ENCODE data around the gene WDR43. TPM values are rescaled to one million over a fixed set of nuclear protein-coding genes. Genes with fewer than 3 reads are reported as not detected.

WDR43 gene
- total and polyA plus RNA-seq, 2 donors from 2014 or later, result 9.6 to 40.5 TPM

- Histone ChIP-seq H3K36me3 (ENCODE audit: control insufficient read depth in 2 of 3, insufficient read depth in 3 of 3, low read length in 3 of 3) (peaks cover 3 to 7% (median 6%) of the 10 kb centered on the region in 3 donors), H3K9me3 (ENCODE audit: control insufficient read depth in 2 of 3, insufficient read depth in 1 of 3, low read length in 3 of 3) (peaks cover 0 to 2% (median 0%) of the 10 kb centered on the region in 3 donors), H3K27me3 (ENCODE audit: control insufficient read depth, insufficient read depth, low read length) (no peaks in the 10 kb centered on the region), H3K4me1 (ENCODE audit: control insufficient read depth in 2 of 3, insufficient read depth in 2 of 3, low read depth in 1 of 3, low read length in 3 of 3) (no peaks in the 10 kb centered on the region), H3K9ac (ENCODE audit: low read length in 3 of 3) (no peak overlapping the region), H3K4me3 (ENCODE audit: low read length in 3 of 3) (no peak overlapping the region), H3K27ac (ENCODE audit: low read depth in 2 of 2, low read length in 2 of 2) (no peak overlapping the region)
- DNase-seq, result peak in 1 of 5 donors; percentile 15
- intact Hi-C loops (cut with DNase I), result no loop called here
- FAIRE-seq, result no peak
- TF ChIP-seq CTCF (IDR thresholded peaks at IDR 0.05; ENCODE audit: borderline replicate concordance, extremely low read depth, insufficient read depth), result no peak
Observed at GRCh38 chr2:28952836-28953211, 58.4 kb downstream of the WDR43 start.

GRCh38 chr2:28955467-28955866, 61.0 kb downstream of the WDR43 start:
- peak in 3 of 5 donors; percentile 20 to 52 (median 42) for DNase-seq
- Histone ChIP-seq H3K4me1 (ENCODE audit: control insufficient read depth in 2 of 3, insufficient read depth in 2 of 3, low read depth in 1 of 3, low read length in 3 of 3) (peaks cover 0 to 3% (median 0%) of the 10 kb centered on the region in 3 donors), H3K27ac (ENCODE audit: low read depth in 2 of 2, low read length in 2 of 2) (no peak overlapping the region), H3K27me3 (ENCODE audit: control insufficient read depth, insufficient read depth, low read length) (no peaks in the 10 kb centered on the region), H3K4me3 (ENCODE audit: low read length in 3 of 3) (no peak overlapping the region), H3K9me3 (ENCODE audit: control insufficient read depth in 2 of 3, insufficient read depth in 1 of 3, low read length in 3 of 3) (no peaks in the 10 kb centered on the region), H3K9ac (ENCODE audit: low read length in 3 of 3) (no peak overlapping the region), H3K36me3 (ENCODE audit: control insufficient read depth in 2 of 3, insufficient read depth in 3 of 3, low read length in 3 of 3) (no peaks in the 10 kb centered on the region)
- no peak for FAIRE-seq
- intact Hi-C loops (cut with DNase I), result loop anchor here (5.0 kb wide), 1 partner anchor 242 kb away; no protein-coding TSS in a partner anchor
- no peak for TF ChIP-seq CTCF (IDR thresholded peaks at IDR 0.05; ENCODE audit: borderline replicate concordance, extremely low read depth, insufficient read depth)

GRCh38 chr2:28956415-28956826, 62.0 kb downstream of the WDR43 start:
- intact Hi-C loops (cut with DNase I), result loop anchor here (5.0 kb wide), 1 partner anchor 241 kb away; no protein-coding TSS in a partner anchor
- no peak overlapping the region for H3K4me3 ChIP-seq (ENCODE audit: low read length in 3 of 3)
- no peaks in the 10 kb centered on the region for H3K27me3 ChIP-seq (ENCODE audit: control insufficient read depth, insufficient read depth, low read length)
- H3K9ac ChIP-seq (ENCODE audit: low read length in 3 of 3), result no peak overlapping the region
- TF ChIP-seq CTCF (IDR thresholded peaks at IDR 0.05; ENCODE audit: borderline replicate concordance, extremely low read depth, insufficient read depth), result peak; percentile 29
- no peak for FAIRE-seq
- peaks cover 0 to 3% (median 0%) of the 10 kb centered on the region in 3 donors for H3K4me1 ChIP-seq (ENCODE audit: control insufficient read depth in 2 of 3, insufficient read depth in 2 of 3, low read depth in 1 of 3, low read length in 3 of 3)
- H3K9me3 ChIP-seq (ENCODE audit: control insufficient read depth in 2 of 3, insufficient read depth in 1 of 3, low read length in 3 of 3), result no peaks in the 10 kb centered on the region
- no peak overlapping the region for H3K27ac ChIP-seq (ENCODE audit: low read depth in 2 of 2, low read length in 2 of 2)
- DNase-seq, result peak in 2 of 5 donors; percentile 16 to 47
- H3K36me3 ChIP-seq (ENCODE audit: control insufficient read depth in 2 of 3, insufficient read depth in 3 of 3, low read length in 3 of 3), result no peaks in the 10 kb centered on the region

- DNase-seq (peak in 1 of 5 donors; percentile 31), FAIRE-seq (no peak)
- no peak overlapping the region for H3K9ac ChIP-seq (ENCODE audit: low read length in 3 of 3)
- no peaks in the 10 kb centered on the region for H3K36me3 ChIP-seq (ENCODE audit: control insufficient read depth in 2 of 3, insufficient read depth in 3 of 3, low read length in 3 of 3)
- H3K27ac ChIP-seq (ENCODE audit: low read depth in 2 of 2, low read length in 2 of 2), result no peak overlapping the region
- H3K4me1 ChIP-seq (ENCODE audit: control insufficient read depth in 2 of 3, insufficient read depth in 2 of 3, low read depth in 1 of 3, low read length in 3 of 3), result peaks cover 0 to 3% (median 0%) of the 10 kb centered on the region in 3 donors
- no peaks in the 10 kb centered on the region for H3K27me3 ChIP-seq (ENCODE audit: control insufficient read depth, insufficient read depth, low read length)
- no peaks in the 10 kb centered on the region for H3K9me3 ChIP-seq (ENCODE audit: control insufficient read depth in 2 of 3, insufficient read depth in 1 of 3, low read length in 3 of 3)
- no peak overlapping the region for H3K4me3 ChIP-seq (ENCODE audit: low read length in 3 of 3)
- intact Hi-C loops (cut with DNase I), result loop anchor here (5.0 kb wide), 1 partner anchor 240 kb away; no protein-coding TSS in a partner anchor
- TF ChIP-seq CTCF (IDR thresholded peaks at IDR 0.05; ENCODE audit: borderline replicate concordance, extremely low read depth, insufficient read depth), result peak; percentile 33
Observed at GRCh38 chr2:28956890-28957289, 62.4 kb downstream of the WDR43 start.
